Smooth muscle cell (in vitro differentiated cells): ENCODE measurements around the gene ROCK2. TPM values are rescaled to one million over a fixed set of nuclear protein-coding genes. Genes with fewer than 3 reads are reported as not detected.

Source experiments
- DNase-seq: peaks from one replicate; lab custom pipeline; 2025; ENCODE audit not compliant: unreplicated experiment; lab: John Stamatoyannopoulos, UW
- H2AFZ ChIP-seq: fragments of 200-600 bp; sonication (generic); 2 replicates; pipeline ENCODE4 v1.6.0; 2016; ENCODE audit warnings: antibody characterized with exemption, low read depth, mild to moderate bottlenecking
- H3F3A ChIP-seq: fragments of 200-600 bp; sonication (generic); 2 replicates; pipeline ENCODE4 v1.6.0; 2017; ENCODE audit warnings: antibody characterized with exemption, low read depth
- H3K27ac ChIP-seq: fragments of 200-600 bp; sonication (generic); 2 replicates; pipeline ENCODE4 v1.5.1; 2016; ENCODE audit warnings: low read depth, mild to moderate bottlenecking
- H3K27me3 ChIP-seq: fragments of 200-600 bp; sonication (generic); 2 replicates; pipeline ENCODE4 v1.6.1; 2016; ENCODE audit warnings: low read depth, mild to moderate bottlenecking
- H3K36me3 ChIP-seq: fragments of 200-600 bp; sonication (generic); 2 replicates; pipeline ENCODE4 v1.5.1; 2016; ENCODE audit warnings: low read depth
- H3K4me1 ChIP-seq: fragments of 200-600 bp; sonication (generic); 2 replicates; pipeline ENCODE4 v1.5.1; 2016; ENCODE audit warnings: low read depth
- H3K4me2 ChIP-seq: fragments of 200-600 bp; sonication (generic); 2 replicates; pipeline ENCODE4 v1.6.0; 2016; ENCODE audit warnings: mild to moderate bottlenecking
- H3K4me3 ChIP-seq: fragments of 200-600 bp; sonication (generic); 2 replicates; pipeline ENCODE4 v1.5.1; 2016; ENCODE audit warnings: mild to moderate bottlenecking
- H3K79me2 ChIP-seq: fragments of 200-600 bp; sonication (generic); 2 replicates; pipeline ENCODE4 v1.6.0; 2016; ENCODE audit warnings: low read depth, mild to moderate bottlenecking
- H3K9ac ChIP-seq: fragments of 200-600 bp; sonication (generic); 2 replicates; pipeline ENCODE4 v1.6.0; 2016; ENCODE audit warnings: low read depth
- H3K9me3 ChIP-seq: fragments of 200-600 bp; sonication (generic); replicated peaks from 2 replicates; pipeline ENCODE4 v1.5.1; 2016; ENCODE audit warnings: low read depth
- H4K20me1 ChIP-seq: fragments of 200-600 bp; sonication (generic); 2 replicates; pipeline ENCODE4 v1.6.0; 2016; ENCODE audit warnings: low read depth
- CTCF ChIP-seq: fragments of 200-600 bp; sonication (generic); IDR thresholded peaks from 2 replicates; pipeline ENCODE4 v1.5.1; 2017; ENCODE audit warnings: borderline replicate concordance, mild to moderate bottlenecking, antibody characterized with exemption; ENCODE audit not compliant: insufficient read depth, poor library complexity, severe bottlenecking
- WGBS: methylation state at CpG from one replicate; pipeline ENCODE4 v1.1.7; 2016; ENCODE audit warnings: low lambda C conversion rate; 5-methylcytosine and 5-hydroxymethylcytosine counted together
- polyA plus RNA-seq: library from polyadenylated mRNA; unstranded; fragments of >200 nt; fragmentation: Nextera tagmentation; extraction: Ambion mirVana; gene quantifications from 2 replicates; pipeline ENCODE4 v1.2.1, GENCODE V29; 2016
- total RNA-seq: library from RNA; depleted of rRNA; stranded (reverse); fragments of >200 nt; gene quantifications from 2 replicates; pipeline ENCODE4 v1.2.3, GENCODE V29; 2014

The ROCK2 gene
- total and polyA plus RNA-seq, 2 experiments from 2014 or later: 27.2 to 45.5 TPM

DNA sequence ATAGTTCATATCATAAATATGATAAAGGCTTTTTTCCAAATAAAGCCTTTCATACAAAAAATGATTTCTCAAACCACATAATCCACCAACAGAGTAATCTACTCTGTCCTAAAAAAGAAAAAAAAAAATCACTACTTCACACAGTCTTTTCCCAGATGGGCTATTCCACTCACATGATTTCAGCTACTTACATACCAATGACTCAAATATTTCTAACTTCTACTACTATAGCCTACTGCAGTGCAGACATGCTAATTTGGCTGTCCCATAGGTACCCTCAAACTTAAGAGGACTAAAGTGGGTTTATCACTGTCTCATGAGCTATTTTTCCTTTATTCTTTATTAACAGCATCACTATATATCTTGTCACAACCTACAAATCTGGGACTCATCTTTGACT, 131.8 kb downstream of the ROCK2 start:
- Histone ChIP-seq H3K4me2 (no peak overlapping the region), H4K20me1 (peaks cover 11% of the 10 kb centered on the region), H3F3A (no peaks in the 10 kb centered on the region), H3K27ac (no peak overlapping the region), H3K79me2 (peaks cover 1% of the 10 kb centered on the region), H2AFZ (no peak overlapping the region), H3K9me3 (no peaks in the 10 kb centered on the region), H3K4me1 (no peaks in the 10 kb centered on the region), H3K27me3 (no peaks in the 10 kb centered on the region), H3K4me3 (no peak overlapping the region), H3K9ac (no peak overlapping the region), H3K36me3 (peaks cover 38% of the 10 kb centered on the region)
- no peak for TF ChIP-seq CTCF
- no peak for DNase-seq

DNA sequence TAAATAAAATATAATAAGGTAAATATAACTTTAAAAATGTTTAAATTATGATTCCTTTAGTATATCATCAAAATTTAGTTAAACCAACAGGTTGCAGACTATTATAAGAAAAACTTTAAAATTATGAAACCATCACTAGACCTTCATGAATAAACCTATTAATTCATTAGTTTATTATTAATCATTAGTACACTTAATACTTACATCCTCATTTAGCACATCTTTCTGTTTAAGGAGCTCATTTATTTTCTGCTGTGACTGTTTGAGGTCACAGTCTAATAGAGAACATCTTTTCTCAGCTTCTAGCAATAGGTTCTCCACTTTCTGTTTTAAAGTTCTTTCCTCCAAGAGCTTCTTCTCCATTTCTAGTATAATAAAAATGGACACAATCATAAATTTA, 136.4 kb downstream of the ROCK2 start:
- Histone ChIP-seq H3K4me3 (no peak overlapping the region), H3K9ac (no peak overlapping the region), H3K27me3 (no peaks in the 10 kb centered on the region), H3F3A (peaks cover 4% of the 10 kb centered on the region), H3K27ac (no peak overlapping the region), H3K4me2 (no peak overlapping the region), H4K20me1 (peaks cover 8% of the 10 kb centered on the region), H3K36me3 (peaks cover 27% of the 10 kb centered on the region), H2AFZ (no peak overlapping the region), H3K9me3 (no peaks in the 10 kb centered on the region), H3K79me2 (peaks cover 3% of the 10 kb centered on the region), H3K4me1 (no peaks in the 10 kb centered on the region)
- TF ChIP-seq CTCF: no peak
- DNase-seq: no peak

- H3K4me3 ChIP-seq: no peak overlapping the region
- 9% methylated on average over 3 of the region's 3 CpGs for WGBS
- no peak for DNase-seq
Measured at GRCh38 chr2:11203480-11203879, 141.0 kb downstream of the ROCK2 start.

More at GRCh38 chr2:11203480-11203879, 141.0 kb downstream of the ROCK2 start:
- peaks cover 3% of the 10 kb centered on the region for H3K79me2 ChIP-seq
- H4K20me1 ChIP-seq: peaks cover 3% of the 10 kb centered on the region
- no peak overlapping the region for H2AFZ ChIP-seq
- peak overlapping the region; percentile 19 for H3K4me2 ChIP-seq
- peaks cover 4% of the 10 kb centered on the region for H3F3A ChIP-seq
- H3K9ac ChIP-seq: peak overlapping the region; percentile 3
- no peak for TF ChIP-seq CTCF
- H3K9me3 ChIP-seq: no peaks in the 10 kb centered on the region
- H3K27me3 ChIP-seq: no peaks in the 10 kb centered on the region
- peaks cover 13% of the 10 kb centered on the region for H3K36me3 ChIP-seq
- peak overlapping the region; percentile 75 for H3K27ac ChIP-seq
- no peaks in the 10 kb centered on the region for H3K4me1 ChIP-seq
